ENCODE measurements around the gene TMTC3.
"Not testable (repeated sequence)": the region's sequence is repeated elsewhere in the genome, so short reads cannot be mapped to it uniquely, and the experiment has no call there.

The TMTC3 gene

DNA sequence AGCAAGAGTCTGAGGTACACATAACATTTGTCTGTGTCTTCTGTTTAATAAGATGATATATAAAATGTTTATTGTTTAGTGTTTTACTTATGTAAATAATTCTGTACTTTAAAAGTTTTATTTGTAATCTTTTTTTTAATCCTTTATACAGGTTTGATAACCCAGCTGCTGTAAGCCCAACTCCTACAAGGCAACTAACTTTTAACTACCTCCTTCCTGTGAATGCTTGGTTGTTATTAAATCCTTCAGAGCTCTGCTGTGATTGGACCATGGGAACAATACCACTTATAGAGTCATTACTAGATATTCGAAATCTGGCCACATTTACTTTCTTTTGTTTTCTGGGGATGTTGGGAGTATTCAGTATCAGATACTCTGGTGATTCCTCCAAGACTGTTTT is 24.1 kb downstream of the TMTC3 start:
- no peak for DNase-seq (ENCODE audit: low spot score)

DNA sequence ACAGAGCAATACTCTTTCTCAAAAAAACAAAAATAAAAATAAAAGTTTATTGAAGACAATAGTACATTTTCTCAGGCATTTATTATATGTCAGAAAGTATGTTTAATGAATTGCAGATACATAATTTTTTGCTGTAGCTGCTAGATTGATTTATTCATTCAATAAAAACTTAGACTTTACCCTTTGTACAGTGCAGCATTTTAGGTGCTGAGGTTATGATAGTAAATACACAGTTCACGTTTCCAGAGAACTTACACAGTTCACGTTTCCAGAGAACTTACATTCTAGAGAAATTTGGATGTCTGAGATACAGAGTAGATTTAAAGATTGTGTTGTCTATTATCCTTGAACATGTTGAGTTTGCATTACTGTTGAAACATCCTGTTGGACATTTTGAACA is 25.3 kb downstream of the TMTC3 start:
- DNase-seq (ENCODE audit: low spot score): no peak

DNA sequence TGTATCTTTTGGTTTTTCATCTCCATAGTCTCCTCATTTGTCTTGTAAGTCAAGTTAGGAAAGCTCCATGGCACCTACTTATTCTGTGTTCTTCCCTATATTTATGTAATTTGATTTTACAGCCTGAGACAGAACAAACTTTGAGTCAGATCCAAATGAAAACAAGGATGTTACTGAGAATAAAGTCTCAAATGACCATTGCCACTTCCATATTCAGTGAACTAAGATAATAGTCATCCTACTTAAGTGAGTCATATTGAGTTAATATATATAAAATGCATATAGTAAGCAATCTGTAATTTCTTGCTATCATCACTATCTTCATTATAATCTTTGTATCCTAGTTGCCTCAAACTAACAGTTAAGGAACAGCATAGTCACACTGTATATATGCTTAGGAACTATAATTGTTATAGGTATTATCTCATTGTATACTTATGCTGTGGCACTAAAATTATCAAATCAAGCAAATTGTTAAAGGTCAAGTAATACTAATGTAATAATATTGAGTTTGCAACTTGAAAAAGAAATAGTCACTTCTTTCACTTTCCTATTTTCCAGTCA is 30.8 kb downstream of the TMTC3 start:
- DNase-seq (ENCODE audit: low spot score): no peak

DNA sequence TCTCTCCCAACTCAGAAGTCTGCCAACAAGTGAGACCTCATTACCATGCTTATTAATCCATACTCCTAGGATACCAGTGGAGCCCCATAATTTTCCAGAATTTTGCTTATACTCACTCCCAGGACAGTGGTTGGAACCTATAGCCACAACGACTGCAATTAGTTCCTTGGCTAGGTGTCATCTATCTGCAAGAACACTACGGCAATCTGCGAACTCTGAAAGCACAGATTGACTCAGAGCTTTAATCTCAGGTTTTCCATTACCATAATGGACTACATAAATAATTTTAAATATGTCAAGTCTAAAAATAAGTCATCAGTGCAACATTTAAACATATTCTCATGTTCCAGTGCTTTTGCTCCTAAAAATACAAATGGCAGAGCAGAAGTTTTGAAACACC is 33.4 kb downstream of the TMTC3 start:
- no peak for DNase-seq (ENCODE audit: low spot score)

DNA sequence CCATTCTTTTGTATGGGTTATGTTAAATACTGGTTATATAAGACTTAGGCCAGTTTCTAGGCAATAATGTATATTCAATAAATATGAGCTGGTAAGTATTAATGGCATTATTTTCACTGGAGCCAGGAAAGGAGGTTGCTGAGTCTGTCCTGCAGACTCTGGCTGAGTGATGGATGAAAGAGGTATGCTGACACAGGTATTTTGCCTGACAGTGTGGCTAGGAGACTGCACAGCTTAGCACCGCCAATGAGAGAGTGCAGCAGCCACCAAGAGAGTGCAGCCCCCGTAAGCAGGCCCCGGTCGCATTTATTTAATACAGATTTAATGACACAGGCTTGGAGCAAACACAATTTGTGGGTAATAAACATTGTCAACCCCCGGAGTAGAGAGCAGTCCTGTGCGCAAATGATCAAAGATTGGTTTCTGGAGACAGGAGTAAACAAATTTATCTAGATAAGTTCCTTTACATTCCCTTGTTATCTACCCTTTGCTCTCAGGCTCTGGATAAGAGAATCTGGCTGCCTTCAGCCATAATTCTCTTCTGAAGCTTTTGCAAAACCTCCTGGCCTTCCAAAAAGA is 37.4 kb downstream of the TMTC3 start:
- no peak for DNase-seq (ENCODE audit: low spot score)

DNA sequence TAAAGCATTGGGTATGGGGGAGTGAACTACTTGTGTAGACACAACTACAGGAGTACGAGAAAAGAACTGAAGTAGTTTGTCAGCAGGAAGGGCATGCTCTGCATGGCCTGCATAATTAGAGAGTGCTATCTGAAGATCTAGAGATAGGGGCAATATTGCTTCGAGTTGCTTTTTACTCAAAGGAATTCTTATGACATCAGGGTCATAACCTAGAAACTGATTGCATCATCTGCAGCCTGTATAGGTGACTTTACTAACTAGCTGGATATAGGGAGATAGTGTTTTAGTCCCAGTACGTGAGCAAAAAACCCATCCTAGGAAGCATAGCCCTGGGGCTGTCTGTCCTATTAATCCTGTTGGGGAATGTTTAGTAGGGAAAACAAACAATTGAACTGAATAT is 39.8 kb downstream of the TMTC3 start:
- DNase-seq (ENCODE audit: low spot score): no peak

DNA sequence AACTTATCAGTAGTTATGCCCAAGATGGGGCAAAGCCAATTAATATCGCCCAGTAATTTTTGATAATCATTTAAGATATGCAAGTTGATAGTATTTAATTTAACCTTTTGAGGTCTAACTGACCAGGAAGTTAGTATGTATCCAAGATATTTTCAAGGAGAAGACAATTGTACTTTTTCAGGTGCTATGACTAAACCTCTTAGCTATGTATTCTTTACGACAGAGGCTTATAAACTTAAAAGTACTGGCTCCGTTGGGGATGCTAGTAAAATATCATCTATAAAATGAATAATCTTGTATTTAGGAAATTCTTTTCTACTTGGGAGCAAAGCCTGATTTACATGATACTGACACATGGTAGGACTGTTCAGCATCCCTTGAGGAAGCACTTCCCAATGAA is 40.3 kb downstream of the TMTC3 start:
- DNase-seq (ENCODE audit: low spot score): no peak

DNA sequence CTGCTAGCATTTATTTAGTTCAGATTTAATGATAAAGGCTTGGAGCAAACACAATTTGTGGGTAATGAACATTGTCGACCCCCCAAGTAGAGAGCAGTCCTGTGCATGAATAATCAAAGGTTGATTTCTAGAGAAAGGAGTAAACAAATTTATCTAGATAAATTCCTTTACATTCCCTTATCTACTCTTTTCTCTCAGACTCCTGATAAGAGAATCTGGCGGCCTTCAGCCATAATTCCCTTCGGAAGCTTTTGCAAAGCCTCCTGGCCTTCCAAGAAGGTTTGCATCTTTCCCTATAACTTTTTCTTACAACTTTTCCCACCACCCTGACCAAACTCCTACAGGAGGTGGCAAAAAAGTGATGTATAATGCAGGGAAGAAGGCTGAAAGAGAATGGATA is 42.1 kb downstream of the TMTC3 start:
- DNase-seq (ENCODE audit: low spot score): no peak

DNA sequence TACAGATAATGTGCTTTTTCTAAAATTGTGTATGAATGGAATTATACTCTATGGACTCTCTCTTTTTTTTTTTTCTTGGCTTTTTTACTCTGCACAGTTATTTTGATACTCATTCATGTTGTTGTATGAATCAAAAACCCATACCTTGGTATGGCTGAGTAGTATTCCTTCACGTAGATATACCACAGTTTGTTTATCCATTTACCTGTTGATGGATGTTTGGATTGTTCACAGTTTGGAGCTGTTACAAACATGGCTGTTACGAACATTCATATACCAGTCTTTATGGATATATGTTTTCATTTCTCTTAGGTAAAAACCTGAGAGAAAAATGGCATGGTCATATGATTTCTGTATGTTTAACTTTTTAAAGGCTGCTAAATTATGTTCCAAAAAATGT is 43.2 kb downstream of the TMTC3 start:
- no peak for DNase-seq (ENCODE audit: low spot score)

DNA sequence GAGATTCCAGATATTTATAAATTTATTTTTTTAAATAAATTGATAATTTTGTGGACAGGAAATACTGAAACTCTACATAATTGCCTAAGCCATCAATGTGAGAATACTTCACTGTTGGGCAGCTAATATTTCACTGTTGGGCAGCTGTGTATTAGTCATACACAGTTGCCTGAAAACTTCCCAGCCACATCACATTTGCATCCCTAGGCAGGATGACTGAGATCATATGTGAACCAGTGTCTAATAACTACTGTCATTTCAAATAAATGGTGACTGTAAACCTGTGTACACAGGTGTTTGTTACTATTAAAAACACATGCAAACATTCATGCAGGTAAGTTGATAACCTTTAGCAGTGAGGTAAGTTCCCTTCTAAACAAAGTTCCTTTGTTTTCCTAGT is 43.9 kb downstream of the TMTC3 start:
- no peak for DNase-seq (ENCODE audit: low spot score)

DNA sequence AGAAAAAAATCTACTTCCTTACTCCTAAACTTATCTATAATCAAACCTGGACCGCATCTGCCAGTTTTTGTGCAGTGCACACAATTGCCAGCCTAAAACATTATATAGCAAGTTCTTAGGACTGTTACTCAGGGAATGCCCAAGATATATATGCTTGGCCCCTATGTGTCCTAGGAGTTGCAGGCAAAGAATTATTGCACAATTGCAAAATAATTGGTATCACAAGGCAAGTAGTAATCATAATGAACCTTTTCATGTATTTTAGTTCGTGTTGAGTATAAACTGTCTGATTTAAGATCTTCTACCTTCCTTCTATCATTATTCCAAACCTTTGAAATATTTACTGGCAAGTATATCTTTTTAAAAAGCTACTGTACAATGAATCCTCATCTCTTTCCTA is 45.5 kb downstream of the TMTC3 start:
- DNase-seq (ENCODE audit: low spot score): no peak

DNA sequence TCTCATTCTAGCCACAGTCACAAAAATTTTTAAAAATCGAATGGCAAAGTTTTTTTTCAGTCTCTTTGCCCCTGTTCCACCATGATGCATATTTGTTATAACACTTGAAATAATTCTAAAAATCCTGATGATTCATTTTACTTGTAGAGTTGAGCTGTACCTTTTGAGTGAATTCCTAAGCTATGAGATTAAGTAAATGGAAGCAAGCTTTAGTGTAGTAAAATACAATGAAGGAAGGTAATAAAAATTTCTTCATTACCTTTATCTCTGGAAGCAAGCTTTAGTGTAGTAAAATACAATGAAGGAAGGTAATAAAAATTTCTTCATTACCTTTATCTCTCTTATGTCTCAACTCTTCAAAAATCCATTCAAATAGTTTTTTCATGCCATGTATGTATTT is 46.1 kb downstream of the TMTC3 start:
- no peak for DNase-seq (ENCODE audit: low spot score)

DNA sequence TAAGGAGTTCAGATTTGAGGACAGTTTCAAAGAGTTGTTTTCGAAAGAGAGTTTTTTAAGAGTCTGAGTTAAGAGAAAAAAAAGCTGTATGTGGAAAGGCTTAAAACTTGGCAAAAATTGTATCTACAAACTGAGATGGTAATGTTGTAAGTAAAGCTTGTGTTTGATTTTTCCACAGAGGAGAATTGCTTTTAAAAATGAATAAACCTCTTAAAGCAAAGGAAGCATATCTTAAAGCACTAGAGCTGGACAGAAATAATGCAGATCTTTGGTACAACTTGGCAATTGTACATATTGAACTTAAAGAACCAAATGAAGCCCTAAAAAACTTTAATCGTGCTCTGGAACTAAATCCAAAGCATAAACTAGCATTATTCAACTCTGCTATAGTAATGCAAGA is 50.3 kb downstream of the TMTC3 start:
- no peak for DNase-seq (ENCODE audit: low spot score)

DNA sequence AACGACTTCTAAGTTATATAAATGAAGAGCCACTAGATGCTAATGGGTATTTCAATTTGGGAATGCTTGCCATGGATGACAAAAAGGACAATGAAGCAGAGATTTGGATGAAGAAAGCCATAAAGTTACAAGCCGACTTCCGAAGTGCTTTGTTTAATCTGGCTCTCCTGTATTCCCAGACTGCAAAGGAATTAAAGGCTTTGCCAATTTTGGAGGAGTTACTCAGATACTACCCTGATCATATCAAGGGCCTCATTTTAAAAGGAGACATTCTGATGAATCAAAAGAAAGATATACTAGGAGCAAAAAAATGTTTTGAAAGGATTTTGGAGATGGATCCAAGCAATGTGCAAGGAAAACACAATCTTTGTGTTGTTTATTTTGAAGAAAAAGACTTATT is 52.8 kb downstream of the TMTC3 start:
- no peak for DNase-seq (ENCODE audit: low spot score)

DNA sequence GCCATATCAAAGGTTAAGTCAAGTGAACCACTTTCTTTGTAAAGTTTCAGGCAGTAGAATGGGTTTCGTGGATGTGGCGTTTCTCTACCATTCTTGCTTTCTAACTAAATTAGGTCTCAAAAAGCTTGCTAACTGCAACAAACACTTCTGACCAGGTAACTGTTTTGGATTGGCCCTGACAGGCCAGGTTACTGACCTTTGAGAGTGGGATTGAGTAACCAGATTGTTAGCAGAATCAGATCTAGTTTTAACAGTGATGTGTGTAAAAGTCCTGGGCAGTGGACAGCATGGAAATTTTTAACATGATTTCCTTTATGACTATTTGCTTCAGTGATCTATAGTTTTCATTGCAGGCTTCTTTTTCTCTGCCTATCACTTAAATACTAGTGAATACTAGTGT is 57.9 kb downstream of the TMTC3 start:
- DNase-seq (ENCODE audit: low spot score): no peak

DNA sequence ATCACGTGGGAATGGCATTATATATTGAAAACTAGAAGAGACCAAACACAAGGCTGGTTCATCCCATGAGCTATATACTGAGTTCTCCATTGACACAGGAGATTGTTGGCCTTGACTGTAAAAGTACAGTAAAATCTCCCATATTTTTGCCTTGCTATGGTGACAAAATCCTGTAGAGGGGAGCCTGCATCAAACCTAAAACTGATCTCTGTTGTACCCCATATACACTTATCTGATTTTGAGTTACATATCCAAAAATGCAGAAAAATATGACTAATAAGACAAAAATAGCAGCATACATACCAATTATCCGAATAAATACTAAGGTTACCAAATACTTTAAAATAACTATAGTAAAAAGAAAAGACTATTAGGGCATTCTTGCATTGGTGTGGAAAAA is 60.4 kb downstream of the TMTC3 start:
- no peak for DNase-seq (ENCODE audit: low spot score)

DNA sequence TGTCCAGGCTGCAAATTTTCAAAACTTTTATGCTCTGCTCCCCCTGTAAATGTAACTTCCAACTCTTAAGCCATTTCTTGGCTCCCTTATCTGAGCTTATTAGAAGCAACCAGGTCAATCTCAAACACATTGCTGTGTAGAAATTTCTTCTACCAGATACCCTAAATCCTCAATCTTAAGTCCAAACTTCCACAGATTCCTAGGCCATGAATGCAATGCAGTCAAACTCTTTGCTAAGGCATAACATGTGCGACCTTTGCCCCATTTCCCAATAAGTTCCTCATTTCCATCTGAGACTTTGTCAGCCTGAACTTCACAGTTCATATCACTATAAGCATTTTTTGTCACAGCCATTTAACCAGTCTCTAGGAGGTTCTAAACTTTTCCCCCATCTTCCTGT is 64.5 kb downstream of the TMTC3 start:
- DNase-seq (ENCODE audit: low spot score): no peak

DNA sequence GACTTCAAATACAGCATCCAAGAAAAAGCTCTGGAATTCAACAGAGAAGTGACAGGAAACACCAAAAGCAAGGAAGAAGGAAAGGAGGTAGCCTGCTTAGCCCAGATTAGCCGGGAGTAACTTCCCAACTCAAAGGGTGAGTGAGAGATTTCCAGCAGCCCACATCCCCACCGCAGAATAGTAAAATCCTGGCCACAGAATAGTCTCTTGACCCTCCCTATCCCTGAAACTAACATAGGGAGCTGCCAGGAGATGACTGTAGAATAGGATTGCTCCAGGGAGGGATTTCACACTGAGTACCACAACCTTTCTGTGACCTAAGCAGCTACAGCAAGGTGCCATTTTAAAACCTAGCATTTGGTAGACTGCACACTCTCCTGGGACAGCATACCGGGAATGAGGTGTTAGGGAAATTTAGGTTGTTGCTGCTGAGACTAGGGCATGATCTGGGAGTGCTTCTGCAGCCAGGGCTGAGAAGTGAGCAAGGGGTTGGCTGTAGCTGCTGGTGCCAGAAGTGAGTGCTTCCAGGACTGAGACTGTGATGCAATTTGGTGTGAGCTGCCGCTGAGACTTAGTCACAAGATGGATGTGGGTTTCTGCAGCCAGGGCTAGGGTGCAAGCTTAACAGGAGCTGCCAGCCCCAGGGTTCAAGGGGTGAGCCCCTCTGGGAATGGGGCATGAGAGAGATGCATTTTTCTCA is 66.0 kb downstream of the TMTC3 start:
- no peak for DNase-seq (ENCODE audit: low spot score)

DNA sequence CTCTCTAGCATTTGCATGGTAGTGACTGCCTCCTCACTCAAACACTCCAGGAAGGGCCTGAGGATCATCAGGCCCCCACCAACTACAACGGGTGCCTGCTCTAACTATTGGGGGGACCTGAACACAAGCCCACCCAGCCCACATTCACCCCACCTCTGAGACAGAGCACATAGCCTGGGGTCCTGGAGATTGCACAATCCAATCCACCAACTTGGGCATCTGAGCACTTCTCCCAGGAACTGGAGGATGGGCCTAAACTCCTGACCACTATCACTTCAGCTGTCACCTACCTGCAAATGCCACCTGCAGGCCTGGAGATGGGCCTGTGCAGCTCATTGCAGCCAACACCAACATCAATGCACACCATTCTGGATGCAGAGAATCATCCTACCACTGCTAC is 66.6 kb downstream of the TMTC3 start:
- no peak for DNase-seq (ENCODE audit: low spot score)

DNA sequence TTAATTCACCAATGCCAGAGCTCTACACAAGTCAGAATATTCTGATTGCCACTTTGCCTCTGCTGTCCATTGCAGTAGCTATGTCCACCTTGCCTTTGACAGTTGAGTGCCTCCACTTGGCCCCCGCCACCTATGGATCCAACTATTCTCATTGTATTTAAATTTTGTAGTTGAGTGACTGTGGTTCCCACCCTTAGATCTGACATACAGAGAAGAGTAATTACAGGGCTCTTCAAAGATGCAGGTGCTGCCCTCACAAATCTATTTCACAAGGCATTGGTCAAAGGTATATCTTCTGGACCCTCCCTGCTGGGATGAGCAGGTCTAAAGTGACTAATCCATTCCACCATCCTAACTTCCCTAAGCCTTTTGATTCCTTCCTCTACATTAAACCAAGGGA is 68.2 kb downstream of the TMTC3 start:
- not testable (repeated sequence) for DNase-seq (ENCODE audit: low spot score)

DNA sequence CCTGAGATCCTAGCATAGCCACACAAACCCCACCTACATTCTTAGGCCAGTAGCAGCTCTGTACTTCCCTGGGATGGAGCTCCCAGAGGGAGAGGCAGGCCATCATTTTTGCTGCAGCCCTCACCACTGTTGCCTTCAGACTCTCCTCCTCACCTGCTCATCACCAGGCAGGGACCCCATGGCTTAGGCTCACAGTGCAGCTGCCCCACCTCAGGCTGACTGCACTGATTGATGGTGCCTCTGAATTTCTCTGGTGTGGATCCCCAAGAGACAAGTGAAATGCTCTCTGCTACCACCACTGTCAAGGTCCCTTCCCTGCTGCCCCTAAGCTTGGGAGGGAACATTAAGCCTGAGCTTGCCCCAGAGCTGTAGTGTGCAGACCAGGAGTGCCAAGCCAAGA is 76.2 kb downstream of the TMTC3 start:
- DNase-seq (ENCODE audit: low spot score): no peak

DNA sequence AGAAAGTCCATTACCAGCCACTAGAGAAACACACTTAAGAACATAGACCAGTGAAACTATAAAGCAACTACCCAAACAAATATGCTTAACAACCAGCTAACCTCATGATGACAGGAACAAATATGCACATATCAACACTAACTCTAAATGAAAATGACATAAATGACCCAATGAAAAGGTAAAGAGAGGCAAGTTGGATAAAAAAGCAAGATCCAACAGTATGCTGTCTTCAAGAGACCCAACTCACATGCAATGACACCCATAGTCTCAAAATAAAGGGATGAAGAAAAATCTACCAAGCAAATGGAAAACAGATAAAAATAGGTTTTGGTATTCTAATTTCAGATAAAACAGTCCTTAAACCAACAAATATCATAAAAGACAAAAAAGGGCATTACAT is 77.8 kb downstream of the TMTC3 start:
- DNase-seq (ENCODE audit: low spot score): no peak

DNA sequence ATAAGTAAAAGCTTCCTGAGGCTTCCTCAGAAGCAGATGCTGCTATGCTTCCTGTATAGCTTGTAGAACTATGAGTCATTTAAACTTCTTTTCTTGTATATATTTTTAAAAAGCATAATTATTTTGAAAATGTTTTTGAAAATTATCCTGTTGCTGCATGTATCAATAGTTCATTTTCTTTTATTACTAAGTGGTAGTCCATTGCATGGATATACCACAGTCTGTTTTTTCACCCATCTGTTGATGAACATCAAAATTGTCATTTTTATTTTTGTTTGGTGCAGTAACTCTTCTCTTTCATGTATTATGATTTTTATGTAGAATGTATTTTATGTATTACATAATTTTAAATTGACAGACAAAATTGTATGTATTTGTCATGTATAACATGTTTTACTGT is 81.4 kb downstream of the TMTC3 start:
- no peak for DNase-seq (ENCODE audit: low spot score)

DNA sequence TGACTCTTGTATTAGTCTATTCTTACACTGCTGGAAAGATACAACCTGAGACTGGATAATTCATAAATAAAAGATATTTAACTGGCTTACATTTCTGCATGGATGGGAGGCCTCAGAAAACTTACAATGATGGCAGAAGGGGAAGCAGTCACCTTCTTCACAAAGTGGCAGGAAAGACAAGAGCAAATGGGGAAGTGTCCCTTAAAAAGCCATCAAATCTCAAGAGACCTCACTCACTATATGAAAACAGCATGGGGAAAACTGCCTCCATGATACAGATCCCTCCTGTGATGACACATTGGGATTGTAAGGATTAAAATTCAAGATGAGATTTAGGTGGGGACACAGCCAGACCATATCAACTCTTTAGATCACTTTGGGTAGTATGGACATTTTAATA is 83.7 kb downstream of the TMTC3 start:
- no peak for DNase-seq (ENCODE audit: low spot score)

All from SK-N-DZ (cell line).